Keratinocyte (primary cell): Measurements from ENCODE around the gene STK33. TPM values are rescaled to one million over a fixed set of nuclear protein-coding genes. Genes with fewer than 3 reads are reported as not detected.

Experiments
- DNase-seq: peaks from one replicate; pipeline ENCODE4 v3.0.0-alpha.2; 2011; ENCODE audit warnings: low read depth, missing footprints, low spot score
- FAIRE-seq: peaks from 2 replicates; lab custom pipeline; 2011; peaks lifted over from hg19 to GRCh38; lab: Jason Lieb, UNC
- H2AFZ ChIP-seq: 2 replicates; pipeline ENCODE4 v1.6.0; 2012; ENCODE audit warnings: low read length, control low read depth, inconsistent platforms; ENCODE audit not compliant: control insufficient read depth
- H3K27ac ChIP-seq: 2 replicates; pipeline ENCODE4 v1.5.1; 2011; ENCODE audit warnings: low read length; ENCODE audit not compliant: control insufficient read depth, insufficient read depth
- H3K27me3 ChIP-seq: 3 replicates; pipeline ENCODE4 v1.6.0; 2011; ENCODE audit warnings: low read length; ENCODE audit not compliant: control insufficient read depth, insufficient read depth; ENCODE audit errors: extremely low read depth
- H3K36me3 ChIP-seq, 2 experiments: 2 replicates in 1 of 2; 3 replicates in 1 of 2; pipeline ENCODE4 v1.5.1; 2011; ENCODE audit warnings: low read length in 2 of 2, mild to moderate bottlenecking in 1 of 2; ENCODE audit not compliant: control insufficient read depth in 2 of 2, insufficient read depth in 2 of 2; ENCODE audit errors: extremely low read depth in 1 of 2
- H3K4me1 ChIP-seq: 3 replicates; pipeline ENCODE4 v1.5.1; 2011; ENCODE audit warnings: low read length; ENCODE audit not compliant: control insufficient read depth, insufficient read depth; ENCODE audit errors: extremely low read depth
- H3K4me2 ChIP-seq: 3 replicates; pipeline ENCODE4 v1.6.0; 2011; ENCODE audit warnings: low read depth, low read length; ENCODE audit not compliant: control insufficient read depth, insufficient read depth; ENCODE audit errors: extremely low read depth
- H3K4me3 ChIP-seq, 3 experiments: fragments of 200-600 bp in 1 of 3; sonication (generic) in 1 of 3; 2 replicates in 2 of 3; 3 replicates in 1 of 3; pipeline ENCODE4 v1.5.1; 2011 to 2016; ENCODE audit warnings: low read length in 3 of 3, mild to moderate bottlenecking in 3 of 3, control low read depth in 2 of 3, inconsistent platforms in 1 of 3, low read depth in 1 of 3, mixed read lengths in 1 of 3, mixed run types in 1 of 3, moderate library complexity in 1 of 3; ENCODE audit not compliant: control insufficient read depth in 2 of 3, insufficient read depth in 2 of 3; ENCODE audit errors: extremely low read depth in 1 of 3
- H3K79me2 ChIP-seq: 2 replicates; pipeline ENCODE4 v1.6.0; 2012; ENCODE audit warnings: low read length; ENCODE audit not compliant: control insufficient read depth, insufficient read depth
- H3K9ac ChIP-seq: 3 replicates; pipeline ENCODE4 v1.6.0; 2011; ENCODE audit warnings: low read length; ENCODE audit not compliant: control insufficient read depth, insufficient read depth; ENCODE audit errors: extremely low read depth
- H3K9me1 ChIP-seq: 3 replicates; pipeline ENCODE4 v1.6.0; 2011; ENCODE audit warnings: low read length; ENCODE audit not compliant: control insufficient read depth, insufficient read depth; ENCODE audit errors: extremely low read depth
- H3K9me3 ChIP-seq: 2 replicates; pipeline ENCODE4 v1.5.1; 2012; ENCODE audit warnings: low read depth, low read length; ENCODE audit not compliant: control insufficient read depth
- H4K20me1 ChIP-seq: 3 replicates; pipeline ENCODE4 v1.6.0; 2011; ENCODE audit warnings: low read length; ENCODE audit not compliant: control insufficient read depth, insufficient read depth; ENCODE audit errors: extremely low read depth
- EZH2 ChIP-seq: IDR thresholded peaks from one replicate; pipeline ENCODE4 v1.6.1; 2012; ENCODE audit warnings: inconsistent platforms, mild to moderate bottlenecking, low read length, moderate library complexity
- dilution Hi-C: fragments of 300-500 bp; cut with MboI; formaldehyde crosslinking; loops from one replicate; pipeline ENCODE4 v1.7.0; 2020; ENCODE audit warnings: low sequenced_read_pairs; ENCODE audit not compliant: extremely low pct_ligation_motif_present
- polyA plus RNA-seq, 5 experiments: library from polyadenylated mRNA; depleted of rRNA in 3 of 5; stranded (reverse) in 3 of 5; stranded (forward) in 1 of 5; unstranded in 1 of 5; fragments of >200 nt; gene quantifications; 1 replicate in 1 of 5; 2 replicates in 3 of 5; 3 replicates in 1 of 5; pipeline versions ENCODE4 v1.2.1 to v1.2.3, GENCODE V29; 2011 to 2012; ENCODE audit warnings: missing spikeins in 2 of 5, low read depth in 1 of 5, low replicate concordance in 1 of 5
- TF ChIP-seq, protein P1 (sequence below), 3 experiments: IDR thresholded peaks in 1 of 3; conservative IDR thresholded peaks in 1 of 3; optimal IDR thresholded peaks in 1 of 3; 2 replicates in 2 of 3; 3 replicates in 1 of 3; pipeline versions ENCODE3 to v1.5.1; 2011; ENCODE audit warnings: low read length in 3 of 3, mild to moderate bottlenecking in 3 of 3, moderate library complexity in 2 of 3, control low read depth in 1 of 3, inconsistent platforms in 1 of 3; ENCODE audit not compliant: insufficient read depth in 2 of 3; ENCODE audit errors: extremely low read depth in 1 of 3

The STK33 gene
- polyA plus RNA-seq, 1 donor (not counting 4 experiments of a cell fraction or from before 2014, with no cell fraction given) = 0.05 TPM

DNA sequence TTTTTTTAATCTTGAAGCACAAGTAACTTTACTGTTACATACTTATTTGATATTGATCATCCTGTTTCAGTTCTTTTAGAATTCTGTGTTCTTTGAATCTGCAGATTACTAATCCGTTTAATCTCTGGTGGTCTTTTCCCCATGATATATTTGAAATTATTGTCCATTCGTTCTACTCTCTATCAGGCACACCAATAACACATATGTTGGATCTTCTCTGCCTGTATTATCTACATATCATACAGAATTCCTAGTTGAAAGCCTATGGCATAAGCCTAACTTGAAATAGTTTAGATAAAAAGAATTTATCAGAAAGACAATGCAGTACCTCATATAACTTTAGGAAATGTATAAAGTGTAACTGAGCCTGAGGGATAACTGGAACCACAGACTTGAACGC lies 32.6 kb downstream of the STK33 start:
- Histone ChIP-seq H3K9me3 (peaks cover 1% of the 10 kb centered on the region), H3K27me3 (no peaks in the 10 kb centered on the region), H3K4me1 (peaks cover 5% of the 10 kb centered on the region), H3K36me3 (no peaks in the 10 kb centered on the region), H3K9me1 (no peaks in the 10 kb centered on the region), H3K4me3 (no peak overlapping the region), H3K79me2 (no peaks in the 10 kb centered on the region), H3K27ac (no peak overlapping the region), H3K9ac (no peak overlapping the region), H4K20me1 (no peaks in the 10 kb centered on the region), H2AFZ (no peak overlapping the region), H3K4me2 (no peak overlapping the region)
- DNase-seq = no peak
- no peak for FAIRE-seq
- dilution Hi-C loops = loop anchor here (25.0 kb wide), 1 partner anchor 349 kb away; no protein-coding TSS in a partner anchor
- TF ChIP-seq, protein P1, sequence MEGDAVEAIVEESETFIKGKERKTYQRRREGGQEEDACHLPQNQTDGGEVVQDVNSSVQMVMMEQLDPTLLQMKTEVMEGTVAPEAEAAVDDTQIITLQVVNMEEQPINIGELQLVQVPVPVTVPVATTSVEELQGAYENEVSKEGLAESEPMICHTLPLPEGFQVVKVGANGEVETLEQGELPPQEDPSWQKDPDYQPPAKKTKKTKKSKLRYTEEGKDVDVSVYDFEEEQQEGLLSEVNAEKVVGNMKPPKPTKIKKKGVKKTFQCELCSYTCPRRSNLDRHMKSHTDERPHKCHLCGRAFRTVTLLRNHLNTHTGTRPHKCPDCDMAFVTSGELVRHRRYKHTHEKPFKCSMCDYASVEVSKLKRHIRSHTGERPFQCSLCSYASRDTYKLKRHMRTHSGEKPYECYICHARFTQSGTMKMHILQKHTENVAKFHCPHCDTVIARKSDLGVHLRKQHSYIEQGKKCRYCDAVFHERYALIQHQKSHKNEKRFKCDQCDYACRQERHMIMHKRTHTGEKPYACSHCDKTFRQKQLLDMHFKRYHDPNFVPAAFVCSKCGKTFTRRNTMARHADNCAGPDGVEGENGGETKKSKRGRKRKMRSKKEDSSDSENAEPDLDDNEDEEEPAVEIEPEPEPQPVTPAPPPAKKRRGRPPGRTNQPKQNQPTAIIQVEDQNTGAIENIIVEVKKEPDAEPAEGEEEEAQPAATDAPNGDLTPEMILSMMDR (optimal IDR thresholded peaks at IDR 0.05 in 1 of 3, IDR thresholded peaks at IDR 0.05 in 1 of 3, conservative IDR thresholded peaks at IDR 0.05 in 1 of 3; ENCODE audit: extremely low read depth in 1 of 3, insufficient read depth in 2 of 3, low read length in 3 of 3) = no peak
- TF ChIP-seq EZH2 = no peak

DNA sequence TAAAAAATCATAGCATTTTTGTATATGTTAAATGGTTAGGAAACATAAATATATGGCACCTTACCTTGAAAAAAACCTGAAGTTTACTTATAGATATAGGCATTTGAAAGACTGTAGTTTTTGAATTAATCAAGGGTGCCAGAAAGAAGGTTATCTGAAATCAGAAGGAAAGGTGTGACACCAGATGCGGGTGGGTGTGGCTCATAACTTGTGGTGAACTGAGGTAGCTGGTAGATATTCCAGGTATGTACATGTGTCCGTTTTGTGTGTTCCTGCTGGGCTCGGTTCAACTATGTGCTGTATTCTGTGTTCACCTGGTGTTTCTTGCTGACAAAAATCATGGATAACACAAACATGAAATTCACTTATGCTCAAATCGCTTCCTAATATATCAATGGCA lies 35.6 kb downstream of the STK33 start:
- peaks cover 1% of the 10 kb centered on the region for H3K9me3 ChIP-seq
- no peaks in the 10 kb centered on the region for H3K36me3 ChIP-seq
- DNase-seq = peak; percentile 11
- H3K9ac ChIP-seq = no peak overlapping the region
- H3K4me3 ChIP-seq = no peak overlapping the region
- H2AFZ ChIP-seq = no peak overlapping the region
- no peak overlapping the region for H3K4me2 ChIP-seq
- dilution Hi-C loops = loop anchor here (25.0 kb wide), 1 partner anchor 346 kb away; no protein-coding TSS in a partner anchor
- TF ChIP-seq, protein P1 (optimal IDR thresholded peaks at IDR 0.05 in 1 of 3, IDR thresholded peaks at IDR 0.05 in 1 of 3, conservative IDR thresholded peaks at IDR 0.05 in 1 of 3; ENCODE audit: extremely low read depth in 1 of 3, insufficient read depth in 2 of 3, low read length in 3 of 3) = no peak
- no peak for TF ChIP-seq EZH2
- H3K4me1 ChIP-seq = peaks cover 5% of the 10 kb centered on the region
- no peaks in the 10 kb centered on the region for H3K9me1 ChIP-seq
- H3K79me2 ChIP-seq = no peaks in the 10 kb centered on the region
- no peak for FAIRE-seq
- H4K20me1 ChIP-seq = no peaks in the 10 kb centered on the region
- no peaks in the 10 kb centered on the region for H3K27me3 ChIP-seq
- no peak overlapping the region for H3K27ac ChIP-seq
